Measurements from ENCODE around the gene L1CAM. TPM values are rescaled to one million over a fixed set of nuclear protein-coding genes. Genes with fewer than 3 reads are reported as not detected.

The L1CAM gene
- total RNA-seq, 2 donors from 2014 or later: 4.3 to 8.8 TPM

DNA sequence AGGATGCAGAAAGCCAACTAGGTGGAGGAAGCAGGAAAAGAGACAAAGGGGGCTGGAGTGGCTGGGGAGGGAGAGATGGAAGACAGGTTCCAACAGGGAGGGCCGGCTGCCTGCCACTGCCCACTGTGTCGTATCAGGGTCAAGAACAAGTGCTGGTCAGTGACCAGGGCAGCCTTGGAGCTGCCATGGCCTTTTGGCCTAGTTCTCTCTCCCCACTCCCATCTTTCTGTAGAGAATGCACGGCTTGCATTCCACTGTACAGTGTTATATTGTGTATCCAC lies 11.9 kb downstream of the L1CAM start:
- Histone ChIP-seq H3K9me3 (no peaks in the 10 kb centered on the region), H3K27me3 (peaks cover 3% of the 10 kb centered on the region), H3K4me1 (no peaks in the 10 kb centered on the region), H3K4me3 (no peak overlapping the region), H3K9ac (ENCODE audit: low read depth in 2 of 2, low read length in 2 of 2) (no peak overlapping the region), H3K27ac (no peak overlapping the region), H3K36me3 (no peaks in the 10 kb centered on the region)
- no peak for DNase-seq
- TF ChIP-seq, protein P1, sequence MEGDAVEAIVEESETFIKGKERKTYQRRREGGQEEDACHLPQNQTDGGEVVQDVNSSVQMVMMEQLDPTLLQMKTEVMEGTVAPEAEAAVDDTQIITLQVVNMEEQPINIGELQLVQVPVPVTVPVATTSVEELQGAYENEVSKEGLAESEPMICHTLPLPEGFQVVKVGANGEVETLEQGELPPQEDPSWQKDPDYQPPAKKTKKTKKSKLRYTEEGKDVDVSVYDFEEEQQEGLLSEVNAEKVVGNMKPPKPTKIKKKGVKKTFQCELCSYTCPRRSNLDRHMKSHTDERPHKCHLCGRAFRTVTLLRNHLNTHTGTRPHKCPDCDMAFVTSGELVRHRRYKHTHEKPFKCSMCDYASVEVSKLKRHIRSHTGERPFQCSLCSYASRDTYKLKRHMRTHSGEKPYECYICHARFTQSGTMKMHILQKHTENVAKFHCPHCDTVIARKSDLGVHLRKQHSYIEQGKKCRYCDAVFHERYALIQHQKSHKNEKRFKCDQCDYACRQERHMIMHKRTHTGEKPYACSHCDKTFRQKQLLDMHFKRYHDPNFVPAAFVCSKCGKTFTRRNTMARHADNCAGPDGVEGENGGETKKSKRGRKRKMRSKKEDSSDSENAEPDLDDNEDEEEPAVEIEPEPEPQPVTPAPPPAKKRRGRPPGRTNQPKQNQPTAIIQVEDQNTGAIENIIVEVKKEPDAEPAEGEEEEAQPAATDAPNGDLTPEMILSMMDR (IDR thresholded peaks at IDR 0.05): no peak
- intact Hi-C loops (cut with DNase I): no loop called here

DNA sequence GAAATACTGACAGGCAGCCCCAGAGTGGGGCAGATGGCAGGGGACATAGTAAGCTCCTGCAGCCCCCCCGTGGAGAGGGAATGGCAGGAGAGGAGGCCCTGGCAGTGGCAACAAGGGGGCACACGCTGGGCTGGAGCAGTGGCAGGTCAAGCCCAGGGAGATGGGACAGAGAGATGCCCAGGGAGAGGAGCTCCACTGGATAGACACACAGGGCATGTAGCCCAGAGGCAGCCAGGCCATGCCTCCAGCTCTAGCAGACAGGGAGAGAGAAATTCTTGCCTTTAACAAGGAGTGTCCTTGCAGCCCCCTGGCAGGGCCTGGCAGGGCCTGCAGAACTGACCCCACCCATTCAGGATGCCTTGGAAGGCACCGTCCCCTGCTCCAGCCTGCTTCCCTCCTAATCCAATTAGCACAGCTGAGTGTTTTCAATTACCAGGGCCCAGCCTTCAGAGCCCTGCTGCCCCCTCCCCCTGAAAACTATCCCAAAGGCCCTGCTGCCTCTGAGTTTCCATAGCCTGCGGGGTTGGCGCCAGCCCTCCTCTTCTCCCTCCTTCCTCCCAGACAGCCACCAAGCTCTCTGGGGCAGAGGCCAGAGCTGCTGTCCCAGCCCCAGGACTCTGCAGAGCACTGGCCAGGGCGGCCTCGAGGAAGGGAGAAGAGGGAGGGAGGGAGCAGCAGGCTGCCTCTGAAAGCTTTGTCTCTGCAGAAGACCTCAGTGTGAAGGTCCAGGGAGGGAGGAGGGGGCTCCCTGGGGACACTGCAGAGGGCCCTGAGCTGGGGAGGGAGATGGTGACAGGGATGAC lies 12.5 kb downstream of the L1CAM start:
- H3K27me3 ChIP-seq: peaks cover 3% of the 10 kb centered on the region
- intact Hi-C loops (cut with DNase I): no loop called here
- no peaks in the 10 kb centered on the region for H3K9me3 ChIP-seq
- H3K4me3 ChIP-seq: no peak overlapping the region
- TF ChIP-seq, protein P1 (IDR thresholded peaks at IDR 0.05): no peak
- no peaks in the 10 kb centered on the region for H3K36me3 ChIP-seq
- H3K9ac ChIP-seq (ENCODE audit: low read depth in 2 of 2, low read length in 2 of 2): no peak overlapping the region
- H3K27ac ChIP-seq: no peak overlapping the region
- no peaks in the 10 kb centered on the region for H3K4me1 ChIP-seq
- DNase-seq: no peak

DNA sequence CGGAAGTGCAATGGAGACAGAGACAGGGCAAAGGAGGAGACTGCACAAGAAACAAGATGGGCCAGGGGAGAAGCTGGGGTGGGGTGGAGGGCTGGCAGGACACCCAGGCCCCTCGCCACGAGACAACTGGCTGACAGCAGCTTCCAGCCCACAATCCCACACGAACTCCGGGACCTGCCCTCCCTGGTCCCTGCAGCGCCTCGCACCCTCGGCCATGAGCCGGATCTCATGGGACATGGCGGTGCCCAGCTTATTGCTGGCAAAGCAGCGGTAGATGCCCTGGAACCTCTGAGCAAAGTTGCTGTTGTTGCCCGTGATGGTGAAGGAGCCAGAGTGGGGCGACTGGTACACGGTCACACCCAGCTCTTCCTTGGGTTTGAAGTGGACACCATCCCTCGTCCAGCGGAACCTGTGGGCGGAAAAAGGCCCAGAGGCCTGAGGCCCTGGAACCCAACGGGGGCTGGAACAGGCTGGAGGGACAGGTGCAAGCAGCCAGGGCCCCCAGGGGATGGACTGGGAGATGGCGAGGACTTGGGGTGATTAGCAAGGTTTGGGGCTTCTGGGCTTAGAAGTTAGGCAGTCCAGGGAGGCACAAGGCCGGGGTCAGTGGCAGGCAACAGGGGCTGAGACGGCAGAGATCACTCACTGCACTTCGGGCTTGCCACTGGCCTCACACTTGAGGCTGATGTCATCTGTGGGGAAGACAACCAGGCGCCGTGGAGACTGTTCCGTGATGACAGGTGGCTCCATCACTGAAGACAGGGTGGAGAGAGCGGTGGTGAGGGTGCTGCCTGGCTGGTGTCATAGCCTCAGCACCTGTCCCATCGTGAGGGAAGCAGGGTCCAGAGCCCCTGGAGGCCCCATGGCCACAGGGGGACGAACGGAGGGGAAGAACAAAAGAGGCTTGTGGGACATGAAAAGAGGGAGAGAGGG lies 13.8 kb downstream of the L1CAM start:
- H3K27ac ChIP-seq: no peak overlapping the region
- intact Hi-C loops (cut with DNase I): no loop called here

DNA sequence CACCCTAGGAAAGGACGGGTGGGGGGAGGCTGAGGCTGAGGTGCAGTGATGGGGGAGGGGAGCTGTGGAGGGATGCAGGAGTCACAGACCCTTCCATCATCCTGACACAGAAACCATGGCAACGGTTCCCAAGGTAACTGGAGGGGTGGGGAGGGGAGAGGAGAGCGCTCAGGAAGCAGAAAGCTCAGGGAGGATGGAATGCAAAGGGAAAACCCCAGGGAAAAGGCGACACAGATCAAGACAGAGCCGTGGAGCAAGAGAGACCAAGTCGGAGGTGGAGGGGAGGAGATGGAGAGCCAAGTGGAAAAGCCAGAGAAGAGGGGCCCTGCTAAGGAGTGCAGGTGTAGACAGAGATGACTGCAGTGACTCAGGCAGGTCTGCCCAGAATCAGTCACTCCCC lies 14.5 kb downstream of the L1CAM start:
- Histone ChIP-seq H3K9ac (ENCODE audit: low read depth in 2 of 2, low read length in 2 of 2) (no peak overlapping the region), H3K36me3 (no peaks in the 10 kb centered on the region), H3K27ac (no peak overlapping the region), H3K4me3 (no peak overlapping the region), H3K9me3 (no peaks in the 10 kb centered on the region), H3K4me1 (no peaks in the 10 kb centered on the region), H3K27me3 (no peaks in the 10 kb centered on the region)
- DNase-seq: no peak
- TF ChIP-seq, protein P1 (IDR thresholded peaks at IDR 0.05): no peak
- intact Hi-C loops (cut with DNase I): no loop called here

More for the DNA sequence above, 13.8 kb downstream of the L1CAM start:
- Histone ChIP-seq H3K9me3 (no peaks in the 10 kb centered on the region), H3K9ac (ENCODE audit: low read depth in 2 of 2, low read length in 2 of 2) (no peak overlapping the region), H3K27me3 (no peaks in the 10 kb centered on the region), H3K36me3 (no peaks in the 10 kb centered on the region), H3K4me1 (no peaks in the 10 kb centered on the region), H3K4me3 (no peak overlapping the region)
- TF ChIP-seq, protein P1 (IDR thresholded peaks at IDR 0.05): no peak
- no peak for DNase-seq

DNA sequence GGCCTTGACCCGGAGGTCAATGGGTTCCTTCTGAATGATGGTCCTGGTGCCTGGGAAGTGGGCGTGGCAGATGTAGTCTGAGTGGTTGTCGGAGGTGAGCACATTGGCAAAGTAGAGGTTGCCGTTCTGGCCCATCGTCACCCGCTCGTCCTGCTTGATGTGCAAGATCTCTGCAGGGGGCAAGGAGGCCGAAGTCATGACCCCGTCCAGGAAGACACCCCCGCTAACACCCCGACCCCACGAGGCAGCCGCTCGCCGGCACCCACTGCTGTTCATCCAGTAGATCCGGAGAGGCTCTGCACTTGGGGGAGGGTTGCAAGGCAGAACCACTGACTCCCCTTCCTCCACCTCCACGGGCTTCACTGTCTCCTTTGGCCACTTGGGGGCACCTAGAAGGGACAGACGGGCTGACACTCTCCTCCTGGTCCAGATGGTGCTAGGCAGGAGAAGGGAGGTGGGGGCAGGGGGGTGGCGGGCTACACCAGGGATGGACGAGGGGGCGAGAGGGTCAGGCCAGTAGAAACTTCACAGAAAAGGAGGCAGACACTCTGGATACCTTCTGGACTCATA lies 15.1 kb downstream of the L1CAM start:
- TF ChIP-seq, protein P1 (IDR thresholded peaks at IDR 0.05): no peak
- no peak overlapping the region for H3K9ac ChIP-seq (ENCODE audit: low read depth in 2 of 2, low read length in 2 of 2)
- H3K9me3 ChIP-seq: no peaks in the 10 kb centered on the region
- no peaks in the 10 kb centered on the region for H3K4me1 ChIP-seq
- no peak overlapping the region for H3K27ac ChIP-seq
- no peak overlapping the region for H3K4me3 ChIP-seq
- DNase-seq: no peak
- H3K27me3 ChIP-seq: no peaks in the 10 kb centered on the region
- no peaks in the 10 kb centered on the region for H3K36me3 ChIP-seq
- intact Hi-C loops (cut with DNase I): no loop called here
